Right lobe of liver (tissue), 6 donors: Measurements from ENCODE around the gene CPNE7. TPM values are rescaled to one million over a fixed set of nuclear protein-coding genes. Genes with fewer than 3 reads are reported as not detected.

Experiments used
- ATAC-seq, 4 donors: fragments of 200-7000 bp; cut with Tn5 transposase; one replicate each; pipeline ENCODE4 v1.9.1; 2020; ENCODE audit warnings: mild to moderate bottlenecking in 4 of 4, moderate library complexity in 4 of 4
- DNase-seq, 3 donors: peaks; one replicate each; pipeline ENCODE4 v3.0.0-alpha.2; 2020
- H3K27ac ChIP-seq, 3 donors: fragments of 200-600 bp; one replicate each; pipeline ENCODE4 v1.8.0; 2022
- H3K27me3 ChIP-seq, 2 donors: fragments of 200-600 bp; one replicate each; pipeline ENCODE4 v1.8.0; 2022
- H3K36me3 ChIP-seq, 4 donors: fragments of 200-600 bp; sonication (generic) in 1 of 4; one replicate each; pipeline versions ENCODE4 v1.5.1 to v1.8.0; 2017 to 2022; ENCODE audit warnings: control low read depth in 1 of 4
- H3K4me1 ChIP-seq, 4 donors: fragments of 200-600 bp; sonication (generic) in 1 of 4; one replicate each; pipeline versions ENCODE4 v1.5.1 to v1.8.0; 2017 to 2022; ENCODE audit warnings: control low read depth in 1 of 4
- H3K4me3 ChIP-seq, 3 donors: fragments of 200-600 bp; one replicate each; pipeline ENCODE4 v1.8.0; 2022
- H3K9me3 ChIP-seq, 4 donors: fragments of 200-600 bp; sonication (generic) in 1 of 4; one replicate each; pipeline versions ENCODE4 v1.5.1 to v1.8.0; 2017 to 2022; ENCODE audit warnings: control low read depth in 1 of 4
- POLR2A ChIP-seq: fragments of 450-650 bp; IDR thresholded peaks from one replicate; pipeline ENCODE4 v1.6.1; 2017; ENCODE audit warnings: antibody characterized with exemption, mild to moderate bottlenecking
- WGBS: methylation state at CpG from one replicate; pipeline ENCODE4 v1.1.6; 2018; ENCODE audit warnings: low coverage, low lambda C conversion rate; ENCODE audit not compliant: insufficient coverage; ENCODE audit errors: missing lambda C conversion rate; 5-methylcytosine and 5-hydroxymethylcytosine counted together
- intact Hi-C, 2 donors: fragments of 100-400 bp; cut with DNase I; formaldehyde crosslinking; loops; one replicate each; pipeline versions ENCODE4 v1.11.2 to v1.14.1; 2022
- total RNA-seq, 6 experiments: library from RNA; depleted of rRNA in 2 of 6; stranded (reverse); fragments of >200 nt in 2 of 6; fragmentation: NEBNext Ultra II Directional in 3 of 6; extraction: Animal tissue kit (Norgen Biotek cat#: 25700) in 3 of 6; gene quantifications; one replicate each; pipeline versions ENCODE4 v1.1.0 to v1.2.4, GENCODE V29; 2016 to 2023
- TF ChIP-seq, protein P1 (sequence below), 4 donors: fragments of 200-600 bp in 3 of 4; fragments of 450-650 bp in 1 of 4; IDR thresholded peaks; one replicate each; pipeline versions ENCODE4 v1.5.1 to v1.8.0; 2016 to 2022; ENCODE audit warnings: antibody characterized with exemption in 4 of 4, mild to moderate bottlenecking in 2 of 4
- donor health status: DM: no; HTN: yes; CAD: no.
- donor health status: DM: no; HTN: no; CAD: no.
- donor health status: DM: no; HTN: no; CAD: no.
- donor health status: DM: no; HTN: yes; CAD: no.
- donor health status: DM: no; HTN: yes; CAD: no.

The CPNE7 gene
- total RNA-seq, 6 experiments from 2014 or later = 0.33 to 3.7 (median 0.77) TPM

DNA sequence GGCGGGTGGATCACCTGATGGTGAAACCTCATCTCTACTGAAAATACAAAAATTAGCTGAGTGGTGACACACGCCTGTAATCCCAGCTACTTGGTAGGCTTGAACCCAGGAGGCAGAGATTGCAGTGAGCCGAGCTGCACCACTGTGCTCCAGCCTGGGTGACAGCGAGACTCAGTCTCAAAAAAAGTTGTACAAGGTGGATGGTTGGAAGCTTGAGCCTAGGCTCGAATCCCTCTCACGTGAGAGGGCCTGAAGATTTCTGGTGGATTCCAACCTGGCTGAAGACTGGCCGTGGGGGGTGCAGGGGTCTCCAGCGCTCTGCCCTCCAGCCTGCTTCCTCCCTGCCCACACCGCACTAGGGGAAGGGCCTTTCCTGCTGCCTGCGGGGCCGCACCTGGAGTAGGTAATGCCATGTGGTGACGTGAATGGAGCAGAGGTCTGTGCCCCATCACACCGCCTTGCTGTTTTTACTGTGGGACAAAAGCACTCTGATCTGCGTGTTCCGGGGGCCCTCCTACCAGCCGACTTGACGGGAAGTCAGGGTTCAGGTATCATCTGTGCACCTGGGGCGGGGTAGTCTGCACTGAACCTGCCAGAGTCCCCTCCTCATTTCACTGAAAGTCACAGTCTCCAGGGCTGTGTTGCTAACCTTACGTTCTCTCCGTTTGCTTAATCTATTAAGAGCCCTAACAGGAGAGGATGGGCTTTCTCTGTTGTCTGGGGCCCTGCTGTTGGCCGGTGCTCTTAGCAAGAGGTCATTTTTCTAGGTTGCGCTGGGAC is 10.9 kb upstream of the CPNE7 start:
- Histone ChIP-seq H3K4me3 (no peak overlapping the region), H3K9me3 (no peaks in the 10 kb centered on the region), H3K36me3 (peaks cover 16 to 34% (median 27%) of the 10 kb centered on the region in 4 donors), H3K4me1 (peaks cover 0 to 31% (median 18%) of the 10 kb centered on the region in 4 donors), H3K27ac (no peak overlapping the region), H3K27me3 (no peaks in the 10 kb centered on the region)
- WGBS = 67% methylated on average over 7 of the region's 22 CpGs
- ATAC-seq = no peak
- DNase-seq = no peak
- TF ChIP-seq, protein P1, sequence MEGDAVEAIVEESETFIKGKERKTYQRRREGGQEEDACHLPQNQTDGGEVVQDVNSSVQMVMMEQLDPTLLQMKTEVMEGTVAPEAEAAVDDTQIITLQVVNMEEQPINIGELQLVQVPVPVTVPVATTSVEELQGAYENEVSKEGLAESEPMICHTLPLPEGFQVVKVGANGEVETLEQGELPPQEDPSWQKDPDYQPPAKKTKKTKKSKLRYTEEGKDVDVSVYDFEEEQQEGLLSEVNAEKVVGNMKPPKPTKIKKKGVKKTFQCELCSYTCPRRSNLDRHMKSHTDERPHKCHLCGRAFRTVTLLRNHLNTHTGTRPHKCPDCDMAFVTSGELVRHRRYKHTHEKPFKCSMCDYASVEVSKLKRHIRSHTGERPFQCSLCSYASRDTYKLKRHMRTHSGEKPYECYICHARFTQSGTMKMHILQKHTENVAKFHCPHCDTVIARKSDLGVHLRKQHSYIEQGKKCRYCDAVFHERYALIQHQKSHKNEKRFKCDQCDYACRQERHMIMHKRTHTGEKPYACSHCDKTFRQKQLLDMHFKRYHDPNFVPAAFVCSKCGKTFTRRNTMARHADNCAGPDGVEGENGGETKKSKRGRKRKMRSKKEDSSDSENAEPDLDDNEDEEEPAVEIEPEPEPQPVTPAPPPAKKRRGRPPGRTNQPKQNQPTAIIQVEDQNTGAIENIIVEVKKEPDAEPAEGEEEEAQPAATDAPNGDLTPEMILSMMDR (IDR thresholded peaks at IDR 0.05) = no peak
- peak; percentile 8 for TF ChIP-seq POLR2A
- intact Hi-C loops = no loop called here

DNA sequence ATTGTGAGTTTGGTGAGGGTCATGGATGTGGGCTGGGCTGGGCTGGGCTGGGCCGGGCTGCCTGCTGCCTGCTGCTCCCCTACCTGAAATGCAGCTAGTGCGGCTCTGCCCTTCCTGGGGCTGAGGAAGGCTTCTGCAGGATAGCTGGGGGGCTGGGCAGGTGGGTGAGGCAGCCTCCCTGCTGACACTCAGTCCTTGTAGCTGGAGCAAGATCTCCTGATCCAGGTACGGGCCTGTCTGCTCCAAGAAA is 10.4 kb upstream of the CPNE7 start:
- intact Hi-C loops = no loop called here
- Histone ChIP-seq H3K27me3 (no peaks in the 10 kb centered on the region), H3K4me1 (peaks cover 0 to 30% (median 18%) of the 10 kb centered on the region in 4 donors), H3K27ac (no peak overlapping the region), H3K9me3 (no peaks in the 10 kb centered on the region), H3K36me3 (peaks cover 16 to 34% (median 27%) of the 10 kb centered on the region in 4 donors), H3K4me3 (no peak overlapping the region)
- no CpG with 5 or more reads among the region's 3 CpGs for WGBS
- TF ChIP-seq, protein P1 (IDR thresholded peaks at IDR 0.05) = no peak
- no peak for TF ChIP-seq POLR2A
- DNase-seq (no peak), ATAC-seq (peak in 3 of 4 donors; percentile 2 to 8 (median 2))

DNA sequence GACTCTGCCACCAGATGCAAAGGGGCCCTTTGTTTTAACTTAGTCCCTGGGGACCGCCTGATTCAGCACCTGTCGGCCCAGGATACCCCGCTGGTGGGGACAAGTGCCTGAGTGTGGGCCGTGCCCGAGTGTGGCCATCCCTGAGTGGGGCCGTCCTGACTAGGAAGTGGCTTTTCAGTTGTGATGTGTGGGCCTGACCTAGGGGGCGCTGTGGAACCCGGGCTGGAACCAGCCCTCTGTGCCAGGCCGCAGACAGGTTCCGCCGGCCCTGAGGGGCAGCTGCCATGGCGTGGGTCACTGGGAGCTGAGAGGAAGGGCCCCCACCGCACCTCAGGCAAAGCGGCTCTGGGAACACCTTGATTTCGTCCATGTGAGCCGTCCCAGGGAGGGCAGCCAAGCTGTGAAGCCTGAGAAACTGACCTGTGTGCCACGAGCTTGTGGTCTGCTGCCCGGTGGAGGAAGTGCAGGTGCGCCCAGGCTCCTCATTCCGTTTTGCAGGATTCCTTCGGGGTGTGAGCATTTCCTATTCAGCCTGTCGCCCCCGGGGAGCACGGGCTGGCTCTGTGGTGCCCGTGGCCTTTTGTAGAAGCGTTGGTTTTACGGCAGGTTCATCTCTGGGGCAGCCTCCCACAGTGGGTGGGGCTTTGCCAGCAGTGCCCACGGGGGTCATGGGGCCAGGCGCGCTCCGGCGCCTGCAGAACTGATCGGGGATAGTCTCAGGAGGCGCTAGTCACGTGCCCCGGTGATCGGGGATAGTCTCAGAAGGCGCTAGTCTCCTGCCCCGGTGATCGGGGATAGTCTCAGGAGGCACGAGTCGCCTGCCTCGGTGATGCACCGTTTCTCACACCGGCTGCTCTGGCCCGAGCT is 9.8 kb upstream of the CPNE7 start:
- Histone ChIP-seq H3K27me3 (no peaks in the 10 kb centered on the region), H3K9me3 (no peaks in the 10 kb centered on the region), H3K27ac (no peak overlapping the region), H3K4me1 (peaks cover 0 to 30% (median 18%) of the 10 kb centered on the region in 4 donors), H3K4me3 (no peak overlapping the region), H3K36me3 (peaks cover 16 to 34% (median 27%) of the 10 kb centered on the region in 4 donors)
- intact Hi-C loops = no loop called here
- DNase-seq (peak; percentile 70 to 71 (median 71)), ATAC-seq (peak; percentile 62 to 70 (median 64))
- 16% methylated on average over 16 of the region's 46 CpGs for WGBS
- TF ChIP-seq POLR2A = no peak
- TF ChIP-seq, protein P1 (IDR thresholded peaks at IDR 0.05) = peak; percentile 51 to 60 (median 56)

DNA sequence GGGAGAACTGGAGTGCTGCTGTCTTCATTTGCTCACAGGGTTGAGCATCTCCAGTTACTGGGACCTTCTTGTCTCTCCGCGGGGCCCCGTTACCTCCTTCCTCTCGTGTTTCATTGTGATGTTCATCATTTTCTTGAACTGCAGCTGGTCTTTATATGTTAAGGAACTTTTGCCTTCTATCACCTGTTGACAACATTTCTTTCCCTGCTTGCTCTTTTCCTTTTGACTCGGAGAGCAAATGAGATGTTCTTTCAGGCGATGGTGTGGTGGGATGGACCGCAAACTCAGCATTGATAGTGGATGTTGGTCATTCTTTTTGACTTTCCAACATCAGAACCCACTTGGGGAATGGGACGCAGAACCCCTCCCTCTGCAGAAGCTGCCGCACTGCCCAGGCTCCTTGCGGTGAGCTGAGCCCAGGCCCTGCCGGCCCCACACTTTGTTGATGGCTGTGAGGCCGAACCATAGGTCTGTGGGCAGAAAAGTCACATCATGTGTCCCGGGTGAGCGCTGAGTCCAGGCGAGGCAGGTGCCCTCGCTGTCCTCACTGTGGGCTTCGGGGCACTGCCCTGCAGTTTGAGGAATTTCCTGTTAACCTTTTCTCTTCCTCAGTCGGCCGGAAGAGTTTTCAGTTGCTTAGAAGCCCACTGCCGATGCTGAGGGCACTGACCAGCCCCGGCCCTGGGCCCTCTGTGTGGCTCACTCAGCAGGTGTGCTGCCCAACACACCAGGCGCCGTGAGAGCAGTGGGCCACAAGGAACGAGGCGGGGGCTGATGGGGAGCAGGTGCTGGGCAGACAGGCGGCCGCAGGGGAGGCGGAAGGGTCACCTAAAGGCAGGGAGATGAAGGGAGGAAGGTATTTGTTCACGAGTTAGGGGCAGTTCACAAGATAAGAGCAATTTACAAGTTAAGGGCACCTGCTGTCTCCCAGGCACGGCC is 7.6 kb upstream of the CPNE7 start:
- H3K4me3 ChIP-seq = no peak overlapping the region
- intact Hi-C loops = no loop called here
- TF ChIP-seq POLR2A = no peak
- TF ChIP-seq, protein P1 (IDR thresholded peaks at IDR 0.05) = no peak
- H3K9me3 ChIP-seq = no peaks in the 10 kb centered on the region
- ATAC-seq (no peak), DNase-seq (no peak)
- 77% methylated on average over 16 of the region's 30 CpGs for WGBS
- peaks cover 0 to 16% (median 6%) of the 10 kb centered on the region in 4 donors for H3K4me1 ChIP-seq
- no peaks in the 10 kb centered on the region for H3K27me3 ChIP-seq
- H3K36me3 ChIP-seq = peaks cover 10 to 17% (median 13%) of the 10 kb centered on the region in 4 donors
- no peak overlapping the region for H3K27ac ChIP-seq
